H9 (cell line): ENCODE measurements around the gene TMBIM1. TPM values are rescaled to one million over a fixed set of nuclear protein-coding genes. Genes with fewer than 3 reads are reported as not detected.

ENCODE experiments used
- DNase-seq: peaks from one replicate; pipeline ENCODE4 v3.0.0-alpha.2; 2017
- H2AFZ ChIP-seq: one replicate; pipeline ENCODE4 v1.6.1; 2013; ENCODE audit warnings: mild to moderate bottlenecking, low read length, control low read depth, moderate library complexity
- H2AK5ac ChIP-seq: 2 replicates; pipeline ENCODE4 v1.6.1; 2013; ENCODE audit warnings: low read length, control low read depth, mixed read lengths; ENCODE audit not compliant: insufficient read length
- H2BK120ac ChIP-seq: one replicate; pipeline ENCODE4 v1.6.1; 2013; ENCODE audit warnings: low read depth, mild to moderate bottlenecking, low read length, control low read depth, inconsistent platforms; ENCODE audit not compliant: poor library complexity, severe bottlenecking
- H2BK12ac ChIP-seq: 2 replicates; pipeline ENCODE4 v1.6.1; 2013; ENCODE audit warnings: low read length, control low read depth, mixed read lengths, low read depth; ENCODE audit not compliant: insufficient read length
- H2BK15ac ChIP-seq: 2 replicates; pipeline ENCODE4 v1.6.1; 2013; ENCODE audit warnings: low read depth, low read length, control low read depth
- H2BK20ac ChIP-seq: one replicate; pipeline ENCODE4 v1.6.1; 2013; ENCODE audit warnings: low read depth, mild to moderate bottlenecking, low read length, control low read depth, inconsistent platforms; ENCODE audit not compliant: poor library complexity, severe bottlenecking
- H2BK5ac ChIP-seq: 2 replicates; pipeline ENCODE4 v1.6.1; 2013; ENCODE audit warnings: low read length, control low read depth, mixed read lengths; ENCODE audit not compliant: insufficient read length
- H3K14ac ChIP-seq: 2 replicates; pipeline ENCODE4 v1.6.1; 2013; ENCODE audit warnings: low read length, control low read depth; ENCODE audit not compliant: insufficient read depth
- H3K18ac ChIP-seq: 2 replicates; pipeline ENCODE4 v1.6.1; 2013; ENCODE audit warnings: low read depth, mild to moderate bottlenecking, mixed read lengths, low read length, control low read depth; ENCODE audit not compliant: insufficient read length
- H3K23ac ChIP-seq: 2 replicates; pipeline ENCODE4 v1.6.1; 2013; ENCODE audit warnings: low read length, control low read depth, mixed read lengths, low read depth; ENCODE audit not compliant: insufficient read length
- H3K23me2 ChIP-seq: 2 replicates; pipeline ENCODE4 v1.6.1; 2013; ENCODE audit warnings: low read depth, mild to moderate bottlenecking, mixed read lengths, low read length, control low read depth; ENCODE audit not compliant: insufficient read length, poor library complexity, severe bottlenecking
- H3K27ac ChIP-seq: 2 replicates; pipeline ENCODE4 v1.5.1; 2013; ENCODE audit warnings: low read length, control low read depth, mixed read lengths, low read depth; ENCODE audit not compliant: insufficient read length
- H3K27me3 ChIP-seq: 2 replicates; pipeline ENCODE4 v1.6.1; 2013; ENCODE audit warnings: low read length, control low read depth, inconsistent platforms; ENCODE audit not compliant: insufficient read depth
- H3K4ac ChIP-seq: 2 replicates; pipeline ENCODE4 v1.6.1; 2013; ENCODE audit warnings: low read depth, mild to moderate bottlenecking, control low read depth, inconsistent platforms, low read length, moderate library complexity
- H3K4me1 ChIP-seq: 2 replicates; pipeline ENCODE4 v1.6.1; 2013; ENCODE audit warnings: low read length, control low read depth, inconsistent platforms; ENCODE audit not compliant: insufficient read depth
- H3K4me2 ChIP-seq: 2 replicates; pipeline ENCODE4 v1.6.1; 2013; ENCODE audit warnings: low read length, control low read depth, mixed read lengths; ENCODE audit not compliant: insufficient read length, insufficient read depth
- H3K56ac ChIP-seq: 2 replicates; pipeline ENCODE4 v1.6.1; 2013; ENCODE audit warnings: low read depth, mild to moderate bottlenecking, mixed read lengths, low read length, control low read depth; ENCODE audit not compliant: insufficient read length
- H3K79me1 ChIP-seq: 2 replicates; pipeline ENCODE4 v1.6.1; 2013; ENCODE audit warnings: low read depth, mild to moderate bottlenecking, moderate library complexity, low read length, control low read depth, inconsistent platforms; ENCODE audit not compliant: insufficient read depth, poor library complexity, severe bottlenecking
- H3K79me2 ChIP-seq: 2 replicates; pipeline ENCODE4 v1.6.1; 2013; ENCODE audit warnings: low read length, control low read depth, inconsistent platforms; ENCODE audit not compliant: insufficient read depth
- H3K9ac ChIP-seq: 2 replicates; pipeline ENCODE4 v1.6.1; 2013; ENCODE audit warnings: low read length, control low read depth, mixed read lengths; ENCODE audit not compliant: insufficient read length; ENCODE audit errors: extremely low read depth
- H3K9me3 ChIP-seq: one replicate; pipeline ENCODE4 v1.6.1; 2013; ENCODE audit warnings: low read depth, low read length, inconsistent platforms; ENCODE audit not compliant: control insufficient read depth
- H3T11ph ChIP-seq: one replicate; pipeline ENCODE4 v1.6.1; 2013; ENCODE audit warnings: mild to moderate bottlenecking, low read length, control low read depth, inconsistent platforms
- H4K20me1 ChIP-seq: one replicate; pipeline ENCODE4 v1.6.1; 2013; ENCODE audit not compliant: control insufficient read depth, insufficient read length, insufficient read depth
- H4K5ac ChIP-seq: 2 replicates; pipeline ENCODE4 v1.6.1; 2013; ENCODE audit warnings: low read depth, mild to moderate bottlenecking, mixed read lengths, low read length, control low read depth; ENCODE audit not compliant: insufficient read length
- H4K8ac ChIP-seq: replicated peaks from 2 replicates; pipeline ENCODE4 v1.6.1; 2013; ENCODE audit warnings: low read length, control low read depth, mixed read lengths, low read depth; ENCODE audit not compliant: insufficient read length
- H4K91ac ChIP-seq: 2 replicates; pipeline ENCODE4 v1.6.1; 2013; ENCODE audit warnings: low read depth, mild to moderate bottlenecking, moderate library complexity, mixed read lengths, low read length, control low read depth; ENCODE audit not compliant: insufficient read length
- H3K27ac Mint-ChIP-seq, 3 experiments: 2 replicates in 2 of 3; 3 replicates in 1 of 3; pipeline ENCODE4 v1.8.0; 2020 to 2021; ENCODE audit warnings: mixed read lengths in 3 of 3, mild to moderate bottlenecking in 1 of 3, moderate library complexity in 1 of 3
- H3K27me3 Mint-ChIP-seq: 2 replicates; pipeline ENCODE4 v1.8.0; 2021; ENCODE audit warnings: low read depth, mild to moderate bottlenecking, moderate library complexity, mixed read lengths
- H3K36me3 Mint-ChIP-seq, 3 experiments: 2 replicates in 2 of 3; 3 replicates in 1 of 3; pipeline ENCODE4 v1.8.0; 2020 to 2021; ENCODE audit warnings: low read depth in 3 of 3, mixed read lengths in 3 of 3; ENCODE audit not compliant: insufficient read depth in 1 of 3
- H3K4me1 Mint-ChIP-seq, 2 experiments: 2 replicates each; pipeline ENCODE4 v1.8.0; 2020; ENCODE audit warnings: mixed read lengths in 2 of 2
- H3K4me3 Mint-ChIP-seq, 2 experiments: 2 replicates in 1 of 2; 3 replicates in 1 of 2; pipeline ENCODE4 v1.8.0; 2020 to 2021; ENCODE audit warnings: mild to moderate bottlenecking in 2 of 2, mixed read lengths in 2 of 2, moderate library complexity in 1 of 2
- H3K9me3 Mint-ChIP-seq, 2 experiments: 2 replicates in 1 of 2; 3 replicates in 1 of 2; pipeline ENCODE4 v1.8.0; 2020; ENCODE audit warnings: mild to moderate bottlenecking in 2 of 2, mixed read lengths in 2 of 2, moderate library complexity in 1 of 2
- CTCF ChIP-seq: fragments of 200-600 bp; sonication (generic); conservative IDR thresholded peaks from 3 replicates; pipeline ENCODE4 v1.8.0; 2021; ENCODE audit warnings: antibody characterized with exemption, mild to moderate bottlenecking
- WGBS: extraction: QIAGEN DNeasy Blood & Tissue Kit; methylation state at CpG from one replicate; pipeline ENCODE4 v1.1.7; 2013; ENCODE audit warnings: missing lambda C conversion rate, low lambda C conversion rate, mixed read lengths; ENCODE audit not compliant: insufficient read length; ENCODE audit errors: extremely low coverage; 5-methylcytosine and 5-hydroxymethylcytosine counted together
- long read RNA-seq: library from polyadenylated mRNA; unstranded; transcript quantifications from one replicate; pipeline ENCODE4 v2.0.0, GENCODE V29; 2020
- total RNA-seq: library from RNA; stranded (reverse); gene quantifications from 2 replicates; pipeline ENCODE4 v1.2.1, GENCODE V29; 2021

Gene TMBIM1, protein sequence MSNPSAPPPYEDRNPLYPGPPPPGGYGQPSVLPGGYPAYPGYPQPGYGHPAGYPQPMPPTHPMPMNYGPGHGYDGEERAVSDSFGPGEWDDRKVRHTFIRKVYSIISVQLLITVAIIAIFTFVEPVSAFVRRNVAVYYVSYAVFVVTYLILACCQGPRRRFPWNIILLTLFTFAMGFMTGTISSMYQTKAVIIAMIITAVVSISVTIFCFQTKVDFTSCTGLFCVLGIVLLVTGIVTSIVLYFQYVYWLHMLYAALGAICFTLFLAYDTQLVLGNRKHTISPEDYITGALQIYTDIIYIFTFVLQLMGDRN
- 17.4 and 20.1 TPM in 2 replicates for total RNA-seq
- long read RNA-seq, transcript TMBIM1-201 (12 exons, 2,371 nt) = major isoform, 114 of 147 reads
- long read RNA-seq, partial matches to known transcripts = 11 of 147 reads
- long read RNA-seq, other reads (novel, unspliced or antisense) = 20 of 147 reads

GRCh38 chr2:218292048-218293014 is at the start of gene TMBIM1:
Gene TMBIM1 (minus strand): TSS chr2:218292503. CDS start chr2:218282141, 10,362 bp downstream.
- no peak within 1 kb of the TSS for H3K27ac ChIP-seq
- no peak within 1 kb of the TSS for H2BK5ac ChIP-seq
- Mint-ChIP-seq H3K27ac (no peak within 1 kb of the TSS), H3K4me1 (peaks cover 45 to 50% of the 10 kb centered on the region in 2 experiments), H3K27me3 (peaks cover 1% of the 10 kb centered on the region), H3K4me3 (peak within 1 kb of the TSS; percentile 67 to 77), H3K36me3 (no peaks in the 10 kb centered on the region), H3K9me3 (no peaks in the 10 kb centered on the region)
- peak; percentile 74 for DNase-seq
- H2AFZ ChIP-seq = no peak within 1 kb of the TSS
- no peaks in the 10 kb centered on the region for H3K79me1 ChIP-seq
- H2BK12ac ChIP-seq = no peak within 1 kb of the TSS
- H2BK15ac ChIP-seq = no peak within 1 kb of the TSS
- no peak within 1 kb of the TSS for H4K8ac ChIP-seq
- 0 out of 2 replicates have a peak, but pooled peaks cover 2% of the 10 kb centered on the region for H3K4me1 ChIP-seq
- H3K79me2 ChIP-seq = no peaks in the 10 kb centered on the region
- H2BK120ac ChIP-seq = no peak within 1 kb of the TSS
- no peak within 1 kb of the TSS for H3K23ac ChIP-seq
- no peak within 1 kb of the TSS for H3T11ph ChIP-seq
- H3K4ac ChIP-seq = no peak within 1 kb of the TSS
- H3K14ac ChIP-seq = no peak within 1 kb of the TSS; the same call in 1 of the 2 replicates
- no peak within 1 kb of the TSS for H2BK20ac ChIP-seq
- no peak within 1 kb of the TSS for H3K9ac ChIP-seq
- no peak within 1 kb of the TSS for H3K18ac ChIP-seq
- H4K20me1 ChIP-seq = no peaks in the 10 kb centered on the region
- no peak within 1 kb of the TSS for H4K91ac ChIP-seq
- no peak within 1 kb of the TSS for H3K56ac ChIP-seq
- H3K4me2 ChIP-seq = peak within 1 kb of the TSS; percentile 48
- peak; percentile 93 for TF ChIP-seq CTCF
- H3K23me2 ChIP-seq = peaks cover 7% of the 10 kb centered on the region
- H3K27me3 ChIP-seq = no peaks in the 10 kb centered on the region
- no peak within 1 kb of the TSS for H2AK5ac ChIP-seq
- WGBS = no CpG with 5 or more reads among the region's 63 CpGs
- H4K5ac ChIP-seq = no peak within 1 kb of the TSS
- no peaks in the 10 kb centered on the region for H3K9me3 ChIP-seq
